HG02884 (cell line): Measurements from ENCODE around the gene CRYBG1.
"Not testable (repeated sequence)": the region's sequence is repeated elsewhere in the genome, so short reads cannot be mapped to it uniquely, and the experiment has no call there.

Source experiments
- ATAC-seq: cut with Tn5 transposase; IDR thresholded peaks from one replicate; pipeline ENCODE4 v1.9.1; 2021; ENCODE audit warnings: mild to moderate bottlenecking, moderate library complexity; ENCODE audit not compliant: unreplicated experiment

The CRYBG1 gene

DNA sequence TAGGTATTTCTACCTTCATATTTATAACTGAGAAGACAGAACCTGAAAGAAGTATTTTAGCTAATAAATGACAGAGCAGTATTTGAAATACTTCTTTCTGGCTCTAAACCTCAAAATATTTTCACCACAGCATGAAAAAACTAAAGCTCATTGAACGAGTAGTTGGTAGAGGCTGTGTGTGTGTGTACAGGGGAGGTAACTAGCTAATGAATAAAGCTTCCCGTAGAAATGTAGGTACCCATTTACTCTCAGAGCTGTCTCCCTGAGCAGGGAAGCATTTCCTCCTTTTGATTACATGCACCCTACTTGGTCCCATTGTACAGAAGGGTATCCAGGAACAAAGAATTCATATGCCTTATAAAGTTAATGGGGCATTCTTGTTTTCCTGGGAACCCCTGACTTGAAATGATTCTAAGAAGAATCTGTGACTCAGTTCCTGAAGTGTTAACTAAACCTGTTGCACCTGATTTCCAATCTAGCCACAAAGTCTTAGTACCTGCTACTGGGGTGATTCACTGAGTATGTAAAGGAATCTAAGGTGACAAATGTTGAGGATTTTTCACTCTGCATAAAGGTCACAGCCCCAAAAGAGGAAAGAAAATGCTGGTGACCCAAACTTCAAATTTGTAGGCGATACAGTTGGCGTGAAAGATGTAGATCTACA is 12.5 kb downstream of the CRYBG1 start:
- ATAC-seq, result no peak

GRCh38 chr6:106373502-106374239 is 13.2 kb downstream of the CRYBG1 start:
- no peak for ATAC-seq

- no peak for ATAC-seq
These were observed 16.6 kb downstream of the CRYBG1 start for GRCh38 chr6:106377061-106377540.

- no peak for ATAC-seq
These were observed 19.4 kb downstream of the CRYBG1 start for GRCh38 chr6:106379951-106380350.

DNA sequence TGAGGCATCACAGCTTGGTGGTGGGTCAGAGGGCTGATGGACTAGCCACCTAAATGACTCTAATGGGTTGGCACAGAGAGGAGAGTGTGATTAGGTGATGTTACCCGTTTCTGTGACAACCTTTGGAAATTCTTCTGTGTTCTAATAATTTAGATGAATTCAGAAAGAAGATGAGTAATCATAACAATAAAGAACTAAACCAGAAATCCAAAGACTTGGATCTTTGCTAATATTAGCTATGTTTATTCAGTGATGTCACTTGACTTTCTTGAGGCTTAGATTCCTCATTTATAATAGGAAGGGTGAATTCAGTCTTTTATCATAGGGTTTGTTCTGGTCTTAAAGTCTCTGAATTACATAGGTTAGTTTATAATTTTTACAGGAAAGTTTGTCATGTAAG is 19.9 kb downstream of the CRYBG1 start:
- no peak for ATAC-seq

- no peak for ATAC-seq
These were observed 20.7 kb downstream of the CRYBG1 start for GRCh38 chr6:106381223-106381622.

- ATAC-seq, result no peak
These were observed 21.4 kb downstream of the CRYBG1 start for GRCh38 chr6:106381881-106382280.

GRCh38 chr6:106383573-106383972 is 23.1 kb downstream of the CRYBG1 start:
- ATAC-seq, result no peak

GRCh38 chr6:106385530-106385929 is 25.0 kb downstream of the CRYBG1 start:
- no peak for ATAC-seq

GRCh38 chr6:106387875-106388274 is 27.4 kb downstream of the CRYBG1 start:
- ATAC-seq, result no peak

DNA sequence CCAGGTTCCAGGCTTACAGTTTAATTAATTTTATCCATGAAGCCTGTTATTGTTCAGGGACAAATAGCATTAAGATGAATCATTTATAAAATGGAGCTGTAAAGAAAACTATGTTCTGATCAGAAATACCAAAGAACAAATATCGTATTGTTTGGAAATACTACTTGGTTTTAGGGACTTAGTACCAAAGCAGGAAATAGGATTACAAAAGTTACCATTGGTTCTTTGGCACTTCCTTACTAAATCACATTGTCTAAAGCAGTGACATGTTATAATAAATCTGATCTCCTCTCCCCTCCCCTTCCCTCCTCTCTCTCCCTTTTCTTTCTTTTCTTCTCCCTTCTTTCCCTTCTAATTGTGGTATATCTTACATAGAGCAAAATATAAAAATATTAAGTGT is 29.6 kb downstream of the CRYBG1 start:
- no peak for ATAC-seq

DNA sequence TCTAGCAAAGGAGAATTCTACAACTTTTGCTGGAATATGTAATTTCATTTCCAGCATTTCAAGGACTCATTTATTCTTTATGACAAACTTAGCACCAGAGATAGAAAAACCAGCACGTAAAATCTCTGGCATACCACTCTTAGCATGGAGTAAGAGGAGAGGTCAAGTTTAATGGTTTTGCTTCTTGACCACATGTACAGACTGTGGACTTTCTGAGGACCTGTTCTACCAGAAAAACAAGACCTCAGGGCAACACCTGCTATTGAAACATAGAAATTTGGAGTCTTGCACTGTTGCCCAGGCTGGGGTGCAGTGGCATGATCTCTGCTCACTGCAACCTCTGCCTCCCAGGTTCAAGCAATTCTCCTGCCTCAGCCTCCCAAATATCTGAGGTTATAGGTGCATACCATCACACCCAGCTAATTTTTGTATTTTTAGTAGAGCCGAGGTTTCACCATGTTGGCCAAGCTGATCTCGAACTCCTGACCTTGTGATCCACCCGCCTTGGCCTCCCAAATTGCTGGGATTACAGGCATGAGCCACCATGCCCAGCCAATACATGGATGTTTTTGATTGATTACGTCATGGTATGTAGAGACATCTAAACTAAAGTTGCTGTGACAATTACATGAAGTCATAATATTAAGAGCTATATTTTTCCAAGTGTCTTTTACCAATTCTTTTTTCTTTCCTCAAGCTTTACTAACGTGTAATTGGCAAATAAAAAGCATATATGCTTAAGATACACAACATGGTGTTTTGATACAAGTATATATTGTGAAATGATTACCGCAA is 36.1 kb downstream of the CRYBG1 start:
- no peak for ATAC-seq

- no peak for ATAC-seq
These were observed 36.9 kb downstream of the CRYBG1 start for GRCh38 chr6:106397431-106397830.

GRCh38 chr6:106398621-106399020 is 38.1 kb downstream of the CRYBG1 start:
- ATAC-seq, result no peak

DNA sequence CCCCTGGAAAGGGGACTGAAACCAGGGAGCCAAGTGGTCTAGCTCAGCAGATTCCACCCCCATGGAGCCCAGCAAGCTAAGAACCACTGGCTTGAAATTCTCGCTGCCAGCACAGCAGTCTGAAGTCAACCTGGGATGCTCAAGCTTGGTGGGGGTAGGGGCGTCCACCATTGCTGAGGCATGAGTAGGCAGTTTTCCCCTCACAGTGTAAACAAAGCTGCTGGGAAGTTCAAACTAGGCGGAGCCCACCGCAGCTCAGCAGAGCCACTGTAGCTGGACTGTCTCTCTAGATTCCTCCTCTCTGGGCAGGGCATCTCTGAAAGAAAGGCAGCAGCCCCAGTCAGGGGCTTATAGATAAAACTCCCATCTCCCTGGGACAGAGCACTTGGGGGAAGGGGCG is 44.5 kb downstream of the CRYBG1 start:
- not testable (repeated sequence) for ATAC-seq

DNA sequence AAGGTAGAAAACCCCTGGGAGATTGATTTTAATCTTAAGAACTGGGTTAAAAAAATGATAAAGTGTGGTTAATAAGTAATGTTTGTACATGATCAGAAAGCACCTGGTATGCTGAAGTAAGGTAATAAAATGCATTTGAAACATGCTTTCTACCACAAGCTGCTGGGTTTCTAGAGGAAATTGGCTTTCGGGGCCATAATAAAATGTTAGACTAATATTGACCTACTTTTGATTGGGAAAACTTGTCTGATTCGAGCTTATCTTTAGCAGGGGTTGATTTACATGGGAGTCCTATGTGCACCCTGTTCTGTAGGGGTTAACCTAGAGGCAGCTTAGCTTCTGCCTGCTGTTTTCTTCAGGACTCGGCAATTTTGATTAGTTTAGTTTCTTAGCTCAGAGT is 50.5 kb downstream of the CRYBG1 start:
- no peak for ATAC-seq

DNA sequence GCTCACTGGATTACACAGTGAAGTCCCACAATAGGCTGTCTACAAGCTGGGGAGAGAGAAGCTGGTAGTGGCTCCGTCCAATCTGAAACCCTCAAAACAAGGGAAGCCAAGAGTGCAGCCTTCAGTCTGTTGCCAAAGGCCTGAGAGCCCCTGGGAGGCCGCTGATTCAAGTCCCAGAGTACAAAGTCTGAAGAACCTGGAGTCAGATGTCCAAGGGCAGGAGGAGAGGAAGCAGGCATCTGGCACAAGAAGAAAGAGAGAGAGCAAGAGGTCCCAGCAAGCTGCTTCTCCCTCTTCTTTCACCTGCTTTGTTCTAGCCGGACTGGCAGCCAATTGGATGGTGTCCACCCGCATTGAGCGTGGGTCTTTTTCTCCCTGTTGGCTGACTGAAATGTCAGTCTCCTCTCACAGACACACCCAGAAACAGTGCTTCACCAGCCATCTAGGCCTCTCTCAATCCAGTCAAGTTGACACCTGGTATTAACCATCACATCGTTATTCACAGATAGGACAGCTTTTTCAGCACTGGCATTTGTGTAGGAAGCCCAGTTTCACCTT is 51.2 kb downstream of the CRYBG1 start:
- no peak for ATAC-seq

GRCh38 chr6:106413016-106413415 is 52.5 kb downstream of the CRYBG1 start:
- no peak for ATAC-seq

DNA sequence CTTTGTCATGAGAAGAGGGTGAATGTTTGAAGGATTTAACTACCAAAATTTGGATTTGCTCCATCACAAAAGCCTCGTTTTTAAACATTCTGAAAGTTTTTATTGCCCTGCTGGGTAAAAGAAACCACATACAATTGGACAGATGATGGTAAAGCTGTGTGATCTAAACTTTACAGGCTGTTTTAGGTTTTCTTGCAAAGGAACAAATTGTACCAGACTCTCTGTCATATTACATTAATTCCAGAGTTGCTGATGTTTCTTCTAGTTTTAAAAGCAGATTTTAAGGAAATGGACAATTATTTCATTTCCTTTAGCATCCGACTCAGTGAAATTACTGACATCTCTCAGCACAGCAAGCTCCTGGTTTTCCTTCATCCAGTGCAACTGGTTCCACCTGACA is 53.2 kb downstream of the CRYBG1 start:
- ATAC-seq, result no peak

DNA sequence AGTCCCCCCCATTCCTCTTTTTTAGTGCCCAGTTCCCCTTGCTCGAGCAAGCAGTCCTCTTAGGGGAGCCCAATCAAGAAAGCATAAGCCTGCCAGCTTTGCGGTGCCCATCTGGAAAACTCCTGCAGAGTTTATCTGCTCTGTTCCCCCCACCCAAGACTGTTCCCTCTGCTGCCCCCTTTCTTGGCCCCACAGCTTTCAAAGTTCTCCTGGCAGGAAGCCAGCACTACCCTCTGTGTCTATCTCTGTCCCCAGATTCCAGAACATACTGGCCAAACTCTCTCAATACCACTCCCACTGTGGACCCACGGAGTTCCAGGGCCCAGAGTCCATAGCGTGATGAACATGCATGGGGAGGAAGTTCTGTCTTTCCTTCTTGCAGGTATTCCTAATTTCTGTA is 55.4 kb downstream of the CRYBG1 start:
- ATAC-seq, result no peak

DNA sequence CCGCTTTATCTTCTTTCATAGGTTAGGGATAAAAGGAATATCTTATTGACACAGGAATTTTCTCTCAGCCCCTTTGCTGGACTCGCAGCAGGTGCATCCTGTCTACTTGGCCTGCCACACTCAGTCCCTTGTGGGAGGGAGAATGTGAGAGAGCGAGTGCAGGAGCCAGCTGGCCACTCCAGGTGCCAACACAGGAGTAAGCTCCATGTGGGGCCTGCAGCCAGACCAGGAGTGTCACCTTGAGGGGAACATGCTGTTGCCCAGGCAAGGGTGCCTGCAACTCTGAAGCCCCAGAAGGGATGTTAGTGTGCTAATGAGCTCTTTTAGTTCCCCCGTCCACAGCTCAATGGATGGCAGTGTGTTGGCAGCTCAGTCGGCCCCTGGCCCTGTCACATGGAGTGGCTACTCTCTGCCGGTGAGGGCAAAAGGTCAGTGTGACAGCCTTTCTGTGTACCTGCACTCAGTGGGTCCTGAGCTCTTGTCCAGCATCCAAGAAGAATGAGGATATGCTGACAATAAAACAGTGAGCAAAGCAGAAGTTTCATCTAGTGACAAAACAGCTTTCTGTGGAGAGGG is 57.1 kb downstream of the CRYBG1 start:
- no peak for ATAC-seq
